Mammary epithelial cell (primary cell): Measurements from ENCODE around the gene DIS3L.

ENCODE experiments used
- CTCF ChIP-seq, 2 donors: IDR thresholded peaks in 1 of 2; conservative IDR thresholded peaks in 1 of 2; 2 replicates each; pipeline ENCODE4 v1.5.1; 2011 to 2012; ENCODE audit warnings: inconsistent platforms in 2 of 2, low read length in 2 of 2, mild to moderate bottlenecking in 2 of 2, control low read depth in 1 of 2, low read depth in 1 of 2; ENCODE audit not compliant: insufficient read depth in 1 of 2; ENCODE audit errors: extremely low read depth in 1 of 2
- EZH2 ChIP-seq: IDR thresholded peaks from 2 replicates; pipeline ENCODE4 v1.6.1; 2012; ENCODE audit warnings: low read length, inconsistent platforms, borderline replicate concordance

GRCh38 chr15:66284271-66284670 is 9.1 kb upstream of the DIS3L start:
- no peak for TF ChIP-seq CTCF (conservative IDR thresholded peaks at IDR 0.05 in 1 of 2, IDR thresholded peaks at IDR 0.05 in 1 of 2; ENCODE audit: extremely low read depth in 1 of 2, insufficient read depth in 1 of 2, low read depth in 1 of 2, low read length in 2 of 2)
- TF ChIP-seq EZH2 = no peak
